Measurements from ENCODE around the gene CACNA2D3.
"Not testable (repeated sequence)": the region's sequence is repeated elsewhere in the genome, so short reads cannot be mapped to it uniquely, and the experiment has no call there.

CACNA2D3 gene

DNA sequence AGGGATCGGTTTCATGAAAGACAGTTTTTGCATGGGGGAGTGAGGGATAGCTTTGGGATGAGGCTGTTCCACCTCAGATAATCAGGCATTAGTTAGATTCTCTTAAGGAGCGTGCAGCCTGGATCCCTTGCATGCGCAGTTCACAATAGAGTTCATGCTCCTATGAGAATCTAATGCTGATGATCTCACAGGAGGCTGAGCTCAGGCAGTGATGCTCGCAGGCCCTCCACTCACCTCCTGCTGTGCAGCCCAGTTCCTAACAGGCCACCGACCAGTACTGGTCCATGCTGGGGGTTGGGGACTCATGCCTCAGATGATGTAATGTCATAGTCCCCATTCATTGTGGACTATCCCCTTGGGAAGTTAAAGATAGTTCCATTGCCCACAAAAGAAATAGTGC, 255.8 kb downstream of the CACNA2D3 start:
- no peak for DNase-seq

DNA sequence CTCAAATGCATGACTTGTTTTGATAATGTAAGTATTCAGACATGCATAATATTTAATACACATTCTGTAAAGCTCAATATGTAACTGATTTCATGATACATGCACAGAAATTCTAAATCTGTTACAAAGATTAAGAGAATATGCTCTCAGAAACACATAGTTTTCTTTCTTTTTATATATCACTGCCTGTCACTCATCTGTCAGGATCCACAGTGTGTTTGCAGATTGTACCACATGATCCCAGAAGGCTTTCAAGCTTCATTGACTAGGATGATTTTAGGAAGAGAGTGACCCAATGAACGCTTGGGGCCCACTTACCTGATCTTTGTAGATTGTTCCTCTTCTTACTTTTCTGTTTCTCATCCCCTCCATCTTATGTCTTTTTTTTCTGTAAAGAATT, 261.9 kb downstream of the CACNA2D3 start:
- no peak for DNase-seq

GRCh38 chr3:54390582-54390981, 268.2 kb downstream of the CACNA2D3 start:
- no peak for DNase-seq

- DNase-seq, result no peak
These were observed 270.8 kb downstream of the CACNA2D3 start for GRCh38 chr3:54393150-54393549.

GRCh38 chr3:54408328-54408727, 286.0 kb downstream of the CACNA2D3 start:
- DNase-seq, result no peak

DNA sequence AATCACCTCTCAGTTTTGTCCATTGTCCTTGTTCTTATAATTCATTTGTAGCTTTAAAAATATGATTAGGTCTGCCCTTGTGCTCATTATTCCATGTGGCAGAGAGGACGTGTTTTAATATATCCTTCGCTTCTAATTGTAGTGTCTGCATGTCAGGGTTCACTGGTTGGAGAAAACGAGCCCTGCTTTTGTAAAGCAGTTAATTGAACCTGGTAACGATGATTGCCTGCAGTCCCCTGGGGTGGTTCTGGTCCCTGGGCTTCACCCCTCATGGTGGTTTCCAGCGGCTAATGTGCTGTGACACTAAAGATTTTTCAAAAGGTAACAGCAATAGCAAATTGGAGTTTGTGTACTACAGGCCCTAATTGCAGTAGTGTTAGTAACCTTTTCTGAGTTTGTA, 299.6 kb downstream of the CACNA2D3 start:
- no peak for DNase-seq

GRCh38 chr3:54424292-54424691, 301.9 kb downstream of the CACNA2D3 start:
- DNase-seq, result no peak

DNA sequence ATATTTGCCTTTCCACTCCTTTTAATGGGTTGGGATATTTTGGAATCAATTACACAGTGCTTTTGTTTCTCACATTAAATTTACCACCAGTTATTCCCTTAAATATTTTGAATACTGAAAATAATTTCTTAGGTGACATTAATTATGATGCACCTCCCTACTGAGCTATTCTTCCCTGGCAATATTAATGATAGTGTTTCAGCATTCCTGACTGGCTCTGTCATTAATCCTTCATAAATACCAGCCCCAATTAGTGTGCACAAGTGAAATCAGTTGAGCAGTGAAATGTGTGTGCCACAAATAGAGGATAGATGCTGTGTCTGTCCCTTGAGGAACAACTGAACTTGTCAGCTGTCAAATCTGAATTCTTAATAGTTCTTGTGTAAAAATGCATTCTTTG, 304.0 kb downstream of the CACNA2D3 start:
- no peak for DNase-seq

DNA sequence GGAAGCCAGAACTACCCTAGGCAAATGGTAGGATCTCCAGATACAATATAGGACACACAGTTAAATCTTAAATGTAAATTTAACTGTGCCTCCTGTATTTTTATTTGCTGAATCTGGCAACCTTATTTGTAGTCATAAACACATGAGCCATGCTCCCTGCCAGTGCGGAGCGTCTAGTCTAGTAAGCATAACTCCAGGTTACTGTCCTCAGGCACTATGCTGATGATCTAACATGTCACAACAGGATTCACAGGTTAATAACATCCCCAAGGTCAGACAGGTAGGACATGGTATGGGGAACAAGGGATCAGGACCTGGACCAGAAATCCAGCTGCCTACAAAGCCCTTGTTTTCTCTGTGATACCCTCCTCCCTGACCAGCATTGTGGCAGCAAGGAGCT, 305.1 kb downstream of the CACNA2D3 start:
- DNase-seq, result no peak

- DNase-seq, result no peak
These were observed 305.9 kb downstream of the CACNA2D3 start for GRCh38 chr3:54427941-54428871.

GRCh38 chr3:54432975-54433374, 310.6 kb downstream of the CACNA2D3 start:
- DNase-seq, result no peak

DNA sequence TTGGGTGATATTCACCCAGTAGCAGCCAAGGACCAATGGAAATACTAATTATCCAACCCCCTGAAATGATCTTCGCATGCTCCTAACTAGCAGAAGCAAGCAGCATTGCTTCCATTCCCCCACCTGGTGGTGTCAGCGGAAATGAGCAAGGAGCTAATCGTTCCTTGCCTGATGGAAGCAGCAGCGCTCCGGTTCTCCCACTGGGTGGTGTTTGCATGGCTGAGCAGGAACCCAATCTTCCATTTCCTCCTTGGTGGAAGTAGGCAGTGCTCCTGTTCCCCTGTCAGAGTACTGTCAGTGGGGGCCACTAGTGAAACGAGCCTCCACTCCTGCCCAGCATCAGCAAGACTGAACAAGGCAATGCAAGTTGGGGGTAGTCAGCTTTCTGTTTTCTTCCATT, 311.5 kb downstream of the CACNA2D3 start:
- DNase-seq, result no peak

GRCh38 chr3:54434756-54435155, 312.4 kb downstream of the CACNA2D3 start:
- no peak for DNase-seq

- DNase-seq, result no peak
These were observed 314.9 kb downstream of the CACNA2D3 start for GRCh38 chr3:54437271-54437670.

- no peak for DNase-seq
These were observed 321.3 kb downstream of the CACNA2D3 start for GRCh38 chr3:54443561-54444161.

GRCh38 chr3:54445630-54446029, 323.3 kb downstream of the CACNA2D3 start:
- DNase-seq, result no peak

GRCh38 chr3:54447427-54447826, 325.1 kb downstream of the CACNA2D3 start:
- no peak for DNase-seq

DNA sequence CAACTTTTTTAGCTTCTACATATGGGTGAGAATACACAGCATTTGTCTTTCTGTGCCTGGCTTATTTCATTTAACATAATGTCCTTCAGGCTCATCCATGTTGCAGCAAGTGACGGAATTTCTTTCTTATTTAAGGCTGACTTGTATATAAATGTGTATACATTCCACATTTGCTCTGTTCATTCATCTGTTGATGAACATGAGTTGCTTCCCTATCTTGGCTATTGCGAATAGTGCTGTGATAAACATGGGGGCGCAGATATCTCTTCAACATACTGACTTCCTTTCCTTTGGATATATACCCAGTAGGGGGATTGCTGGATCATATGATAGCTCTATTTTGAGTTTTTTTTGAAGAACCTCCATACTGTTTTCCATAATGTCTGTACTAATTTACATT, 332.5 kb downstream of the CACNA2D3 start:
- no peak for DNase-seq

DNA sequence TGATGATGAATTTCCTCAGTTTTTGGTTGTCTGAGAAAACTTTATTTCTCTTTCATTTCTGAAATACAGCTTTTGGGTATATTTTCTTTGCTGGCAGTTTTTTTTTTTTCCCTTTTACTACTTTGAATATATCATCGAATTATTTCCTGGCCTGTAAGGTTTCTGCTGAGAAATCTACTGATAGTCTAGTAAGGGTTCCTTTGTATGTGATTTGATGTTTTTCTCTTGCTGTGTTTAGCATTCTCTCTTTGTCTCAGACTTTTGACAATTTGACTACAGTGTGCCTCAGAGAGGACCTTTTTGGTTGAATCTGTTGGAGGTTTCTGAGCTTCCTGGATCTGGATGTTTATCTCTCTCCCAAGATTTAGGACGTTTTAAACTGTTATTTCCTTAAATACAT, 336.0 kb downstream of the CACNA2D3 start:
- DNase-seq, result no peak

DNA sequence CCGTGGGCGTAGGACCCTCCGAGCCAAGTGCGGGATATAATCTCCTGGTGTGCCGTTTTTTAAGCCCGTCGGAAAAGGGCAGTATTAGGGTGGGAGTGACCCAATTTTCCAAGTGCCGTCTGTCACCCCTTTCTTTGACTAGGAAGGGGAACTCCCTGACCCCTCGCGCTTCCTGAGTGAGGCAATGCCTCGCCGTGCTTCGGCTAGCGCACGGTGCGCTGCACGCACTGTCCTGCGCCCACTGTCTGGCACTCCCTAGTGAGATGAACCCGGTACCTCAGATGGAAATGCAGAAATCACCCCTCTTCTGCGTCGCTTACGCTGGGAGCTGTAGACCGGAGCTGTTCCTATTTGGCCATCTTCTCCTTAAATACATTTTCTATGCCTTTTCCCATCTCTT, 342.2 kb downstream of the CACNA2D3 start:
- DNase-seq, result not testable (repeated sequence)

- DNase-seq, result no peak
These were observed 354.5 kb downstream of the CACNA2D3 start for GRCh38 chr3:54476891-54477290.

- DNase-seq, result no peak
These were observed 359.4 kb downstream of the CACNA2D3 start for GRCh38 chr3:54481606-54482365.

DNA sequence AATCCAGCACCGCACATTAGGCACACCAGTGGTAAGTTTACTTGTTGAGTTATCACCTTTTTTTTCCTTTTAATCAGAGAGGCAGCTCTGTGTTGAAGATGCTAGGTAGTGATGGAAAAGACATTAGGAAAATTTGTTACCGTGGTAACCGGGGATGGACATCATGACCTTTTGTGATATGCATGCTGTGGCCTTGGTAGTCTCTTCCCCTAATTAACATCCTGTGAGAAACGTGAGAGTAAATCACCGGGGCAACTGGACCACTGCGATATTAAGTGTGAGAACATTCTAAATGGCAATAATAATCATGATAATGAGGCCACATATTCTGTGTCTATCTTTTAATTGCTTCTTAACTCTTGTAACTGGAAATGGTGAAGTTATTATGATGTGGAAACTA, 362.0 kb downstream of the CACNA2D3 start:
- DNase-seq, result no peak

DNA sequence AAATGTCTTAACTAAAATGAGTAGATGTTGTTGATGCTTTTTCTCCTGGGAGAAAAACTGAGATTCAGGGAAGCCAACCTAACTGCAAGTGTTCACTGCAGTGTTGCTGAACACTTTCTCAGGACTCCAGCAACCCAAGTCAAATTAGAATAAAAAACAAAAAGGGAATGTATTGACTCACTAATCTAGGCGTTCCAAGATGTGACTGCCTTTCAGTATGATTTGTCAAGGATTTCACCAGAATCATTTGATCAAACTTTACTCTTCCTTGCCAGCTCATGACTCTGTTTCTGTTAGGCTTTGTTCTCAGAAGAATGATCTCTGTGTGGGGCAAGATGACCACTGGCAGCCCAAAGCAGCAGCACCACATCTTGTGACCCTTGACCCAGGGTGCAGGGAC, 364.0 kb downstream of the CACNA2D3 start:
- no peak for DNase-seq
